Erythroblast (primary cell): ENCODE results near the gene ADAMTSL1.

ENCODE experiments used
- GATA1 ChIP-seq: IDR thresholded peaks from 2 replicates; pipeline ENCODE4 v1.6.1; 2011; ENCODE audit warnings: low read depth, mild to moderate bottlenecking, control low read depth, low read length, moderate library complexity
- POLR2A ChIP-seq: IDR thresholded peaks from 2 replicates; pipeline ENCODE4 v1.6.1; 2011; ENCODE audit warnings: mild to moderate bottlenecking, low read length

DNA sequence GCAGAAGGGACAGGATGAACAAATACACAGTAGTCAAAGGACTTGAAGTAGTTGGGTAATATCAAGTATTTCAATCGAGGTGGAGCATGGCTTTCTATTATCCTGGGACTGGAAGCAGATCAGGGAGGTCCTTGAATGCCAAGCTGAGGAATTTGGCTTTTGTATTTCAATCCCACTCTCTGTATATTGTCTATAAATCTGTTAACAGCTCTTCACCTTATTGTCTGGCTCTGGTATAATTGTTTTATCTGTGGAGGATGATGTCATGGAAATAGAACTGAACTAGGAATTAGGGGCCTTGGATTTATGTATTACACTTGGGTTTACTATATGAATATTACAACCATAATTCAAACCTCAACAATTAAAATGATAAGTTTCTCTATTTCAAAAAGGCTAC is 6.3 kb upstream of the ADAMTSL1 start:
- TF ChIP-seq POLR2A: no peak
- no peak for TF ChIP-seq GATA1
